Astrocyte of the hippocampus (primary cell): Measurements from ENCODE around the gene NGEF.
A peak's percentile ranks its signal among the peaks of the same experiment; 100 is the strongest.

Experiments
- DNase-seq: peaks from one replicate; pipeline ENCODE4 v3.0.0; 2011; ENCODE audit warnings: low read depth, low spot score

NGEF gene

GRCh38 chr2:233042549-233042948, 29.5 kb upstream of the NGEF start:
- DNase-seq, result no peak

GRCh38 chr2:233041722-233042323, 28.8 kb upstream of the NGEF start:
- no peak for DNase-seq

GRCh38 chr2:233040571-233040970, 27.5 kb upstream of the NGEF start:
- DNase-seq, result no peak

GRCh38 chr2:233039846-233040530, 26.9 kb upstream of the NGEF start:
- DNase-seq, result no peak

- DNase-seq, result peak; percentile 30
Observed at GRCh38 chr2:233039212-233039845, 26.3 kb upstream of the NGEF start.

GRCh38 chr2:233037078-233037477, 24.0 kb upstream of the NGEF start:
- DNase-seq, result peak; percentile 18

- DNase-seq, result no peak
Observed at GRCh38 chr2:233036162-233036838, 23.2 kb upstream of the NGEF start.

GRCh38 chr2:233035426-233036161, 22.5 kb upstream of the NGEF start:
- DNase-seq, result no peak

- DNase-seq, result no peak
Observed at GRCh38 chr2:233034091-233034882, 21.2 kb upstream of the NGEF start.

GRCh38 chr2:233033672-233034071, 20.6 kb upstream of the NGEF start:
- peak; percentile 20 for DNase-seq

GRCh38 chr2:233032551-233033320, 19.7 kb upstream of the NGEF start, which contains the start of gene NEU2:
TSS of gene NEU2 (plus strand) at chr2:233032672. CDS start at chr2:233032672, 0 bp downstream.
- no peak for DNase-seq

- no peak for DNase-seq
Observed at GRCh38 chr2:233031556-233032500, 18.8 kb upstream of the NGEF start.

GRCh38 chr2:233029321-233029720, 16.3 kb upstream of the NGEF start:
- DNase-seq, result no peak

- DNase-seq, result peak; percentile 91
Observed at GRCh38 chr2:233026198-233026813, 13.2 kb upstream of the NGEF start.

GRCh38 chr2:233025706-233026105, 12.7 kb upstream of the NGEF start:
- DNase-seq, result peak; percentile 53

- DNase-seq, result no peak
Observed at GRCh38 chr2:233023761-233024410, 10.8 kb upstream of the NGEF start.

GRCh38 chr2:233023007-233023760, 10.1 kb upstream of the NGEF start:
- DNase-seq, result no peak
